Neural cell (in vitro differentiated cells): ENCODE data around the gene AGRN.

Experiments used
- EP300 ChIP-seq: fragments of 450-650 bp; conservative IDR thresholded peaks from 2 replicates; pipeline ENCODE4 v1.6.1; 2014; ENCODE audit warnings: antibody characterized with exemption, mild to moderate bottlenecking, moderate library complexity; ENCODE audit not compliant: poor library complexity, severe bottlenecking
- EZH2 ChIP-seq: fragments of 200-600, 300-800 bp; shearing (Covaris generic), sonication (generic); IDR thresholded peaks from 2 replicates; pipeline ENCODE4 v1.6.1; 2014; ENCODE audit warnings: antibody characterized with exemption, low read length, borderline replicate concordance, mild to moderate bottlenecking; ENCODE audit not compliant: insufficient read depth, poor library complexity, severe bottlenecking
- MXI1 ChIP-seq: fragments of 450-650 bp; conservative IDR thresholded peaks from 2 replicates; pipeline ENCODE4 v1.6.1; 2014; ENCODE audit warnings: antibody characterized with exemption, mild to moderate bottlenecking; ENCODE audit not compliant: poor library complexity, severe bottlenecking
- POLR2AphosphoS5 ChIP-seq: IDR thresholded peaks from 2 replicates; pipeline ENCODE4 v1.6.1; 2012
- RAD21 ChIP-seq: fragments of 450-650 bp; conservative IDR thresholded peaks from 2 replicates; pipeline ENCODE4 v1.6.1; 2014; ENCODE audit warnings: antibody characterized with exemption, mild to moderate bottlenecking, moderate library complexity
- SMC3 ChIP-seq: fragments of 450-650 bp; conservative IDR thresholded peaks from 2 replicates; pipeline ENCODE4 v1.6.1; 2014; ENCODE audit warnings: antibody characterized with exemption, mild to moderate bottlenecking, moderate library complexity; ENCODE audit not compliant: poor library complexity
- TAF1 ChIP-seq: IDR thresholded peaks from 2 replicates; pipeline ENCODE4 v1.6.1; 2012; ENCODE audit warnings: low read depth
- TF ChIP-seq, protein P1 (sequence below): fragments of 450-650 bp; IDR thresholded peaks from 2 replicates; pipeline ENCODE4 v1.5.1; 2014; ENCODE audit warnings: antibody characterized with exemption, mild to moderate bottlenecking, moderate library complexity; ENCODE audit not compliant: poor library complexity, severe bottlenecking
- TF ChIP-seq, protein P2 (sequence below): IDR thresholded peaks from 2 replicates; pipeline ENCODE4 v1.6.1; 2012; ENCODE audit warnings: borderline replicate concordance

DNA sequence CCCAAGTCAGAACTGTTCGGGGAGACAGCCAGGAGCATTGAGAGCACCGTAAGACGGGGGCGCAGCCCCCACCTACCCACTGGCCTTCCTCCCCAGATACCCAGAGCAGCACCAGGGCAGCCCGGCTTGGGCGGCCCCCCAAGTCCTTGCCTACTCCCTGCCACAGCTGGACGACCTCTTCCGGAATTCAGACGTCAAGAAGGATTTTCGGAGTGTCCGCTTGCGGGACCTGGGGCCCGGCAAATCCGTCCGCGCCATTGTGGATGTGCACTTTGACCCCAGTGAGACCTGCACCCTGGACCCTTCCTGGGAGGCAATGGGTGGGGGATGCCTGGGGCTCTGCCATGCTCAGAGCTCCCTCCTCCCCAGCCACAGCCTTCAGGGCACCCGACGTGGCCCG lies 27.5 kb downstream of the AGRN start:
- TF ChIP-seq MXI1 (no peak), POLR2AphosphoS5 (no peak), EP300 (no peak), EZH2 (no peak), RAD21 (no peak), TAF1 (no peak), SMC3 (no peak)
- TF ChIP-seq, protein P1, sequence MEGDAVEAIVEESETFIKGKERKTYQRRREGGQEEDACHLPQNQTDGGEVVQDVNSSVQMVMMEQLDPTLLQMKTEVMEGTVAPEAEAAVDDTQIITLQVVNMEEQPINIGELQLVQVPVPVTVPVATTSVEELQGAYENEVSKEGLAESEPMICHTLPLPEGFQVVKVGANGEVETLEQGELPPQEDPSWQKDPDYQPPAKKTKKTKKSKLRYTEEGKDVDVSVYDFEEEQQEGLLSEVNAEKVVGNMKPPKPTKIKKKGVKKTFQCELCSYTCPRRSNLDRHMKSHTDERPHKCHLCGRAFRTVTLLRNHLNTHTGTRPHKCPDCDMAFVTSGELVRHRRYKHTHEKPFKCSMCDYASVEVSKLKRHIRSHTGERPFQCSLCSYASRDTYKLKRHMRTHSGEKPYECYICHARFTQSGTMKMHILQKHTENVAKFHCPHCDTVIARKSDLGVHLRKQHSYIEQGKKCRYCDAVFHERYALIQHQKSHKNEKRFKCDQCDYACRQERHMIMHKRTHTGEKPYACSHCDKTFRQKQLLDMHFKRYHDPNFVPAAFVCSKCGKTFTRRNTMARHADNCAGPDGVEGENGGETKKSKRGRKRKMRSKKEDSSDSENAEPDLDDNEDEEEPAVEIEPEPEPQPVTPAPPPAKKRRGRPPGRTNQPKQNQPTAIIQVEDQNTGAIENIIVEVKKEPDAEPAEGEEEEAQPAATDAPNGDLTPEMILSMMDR: no peak
- TF ChIP-seq, protein P2, sequence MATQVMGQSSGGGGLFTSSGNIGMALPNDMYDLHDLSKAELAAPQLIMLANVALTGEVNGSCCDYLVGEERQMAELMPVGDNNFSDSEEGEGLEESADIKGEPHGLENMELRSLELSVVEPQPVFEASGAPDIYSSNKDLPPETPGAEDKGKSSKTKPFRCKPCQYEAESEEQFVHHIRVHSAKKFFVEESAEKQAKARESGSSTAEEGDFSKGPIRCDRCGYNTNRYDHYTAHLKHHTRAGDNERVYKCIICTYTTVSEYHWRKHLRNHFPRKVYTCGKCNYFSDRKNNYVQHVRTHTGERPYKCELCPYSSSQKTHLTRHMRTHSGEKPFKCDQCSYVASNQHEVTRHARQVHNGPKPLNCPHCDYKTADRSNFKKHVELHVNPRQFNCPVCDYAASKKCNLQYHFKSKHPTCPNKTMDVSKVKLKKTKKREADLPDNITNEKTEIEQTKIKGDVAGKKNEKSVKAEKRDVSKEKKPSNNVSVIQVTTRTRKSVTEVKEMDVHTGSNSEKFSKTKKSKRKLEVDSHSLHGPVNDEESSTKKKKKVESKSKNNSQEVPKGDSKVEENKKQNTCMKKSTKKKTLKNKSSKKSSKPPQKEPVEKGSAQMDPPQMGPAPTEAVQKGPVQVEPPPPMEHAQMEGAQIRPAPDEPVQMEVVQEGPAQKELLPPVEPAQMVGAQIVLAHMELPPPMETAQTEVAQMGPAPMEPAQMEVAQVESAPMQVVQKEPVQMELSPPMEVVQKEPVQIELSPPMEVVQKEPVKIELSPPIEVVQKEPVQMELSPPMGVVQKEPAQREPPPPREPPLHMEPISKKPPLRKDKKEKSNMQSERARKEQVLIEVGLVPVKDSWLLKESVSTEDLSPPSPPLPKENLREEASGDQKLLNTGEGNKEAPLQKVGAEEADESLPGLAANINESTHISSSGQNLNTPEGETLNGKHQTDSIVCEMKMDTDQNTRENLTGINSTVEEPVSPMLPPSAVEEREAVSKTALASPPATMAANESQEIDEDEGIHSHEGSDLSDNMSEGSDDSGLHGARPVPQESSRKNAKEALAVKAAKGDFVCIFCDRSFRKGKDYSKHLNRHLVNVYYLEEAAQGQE: no peak
